Caco-2 (cell line): Measurements from ENCODE around the gene BRD7. TPM values are rescaled to one million over a fixed set of nuclear protein-coding genes. Genes with fewer than 3 reads are reported as not detected.

Experiments used
- BruUV-seq: library from RNA; stranded (reverse); fragments of 400-500 nt; replicated peaks from 2 replicates; lab custom pipeline; 2021; lab: Mats Ljungman, UMichigan
- CTCF ChIA-PET: fragments of 300-600 bp; sonication (Branson Sonifier 250); formaldehyde crosslinking; loops from one replicate; lab custom pipeline; 2022; ENCODE audit warnings: antibody characterized with exemption; lab: Charles Lee
- POLR2A ChIA-PET: fragments of 300-600 bp; sonication (Branson Sonifier 250); formaldehyde crosslinking; loops from one replicate; lab custom pipeline; 2022; ENCODE audit warnings: antibody characterized with exemption; lab: Charles Lee
- DNase-seq, 2 experiments: peaks; one replicate each; pipeline versions ENCODE4 v3.0.0 to v3.0.0-alpha.2; 2020 to 2022
- H3K27me3 ChIP-seq: replicated peaks from 2 replicates; pipeline ENCODE4 v1.6.0; 2011; ENCODE audit warnings: low read length; ENCODE audit not compliant: control insufficient read depth, insufficient read depth
- H3K36me3 ChIP-seq: 2 replicates; pipeline ENCODE4 v1.5.1; 2011; ENCODE audit warnings: low read length; ENCODE audit not compliant: control insufficient read depth, insufficient read depth
- H3K4me1 ChIP-seq: fragments of 250-450 bp; sonication (Bioruptor Pico); 2 replicates; pipeline ENCODE4 v1.5.1; 2020; ENCODE audit warnings: mild to moderate bottlenecking
- H3K4me3 ChIP-seq: 2 replicates; pipeline ENCODE4 v1.5.1; 2011; ENCODE audit warnings: low read depth, mild to moderate bottlenecking, control low read depth, low read length
- H3K9me3 ChIP-seq: fragments of 250-450 bp; sonication (Bioruptor Pico); 2 replicates; pipeline ENCODE4 v1.5.1; 2020; ENCODE audit warnings: mild to moderate bottlenecking, moderate library complexity
- H3K27ac Mint-ChIP-seq: one replicate; pipeline ENCODE4 v1.8.0; 2022; ENCODE audit warnings: mixed read lengths; ENCODE audit not compliant: unreplicated experiment
- H3K27me3 Mint-ChIP-seq: one replicate; pipeline ENCODE4 v1.8.0; 2022; ENCODE audit warnings: mixed read lengths; ENCODE audit not compliant: insufficient read depth, unreplicated experiment
- H3K36me3 Mint-ChIP-seq: one replicate; pipeline ENCODE4 v1.8.0; 2022; ENCODE audit warnings: mild to moderate bottlenecking, mixed read lengths; ENCODE audit not compliant: insufficient read depth, unreplicated experiment
- H3K4me1 Mint-ChIP-seq: one replicate; pipeline ENCODE4 v1.8.0; 2022; ENCODE audit warnings: low read depth, mixed read lengths; ENCODE audit not compliant: unreplicated experiment
- H3K4me3 Mint-ChIP-seq: one replicate; pipeline ENCODE4 v1.8.0; 2022; ENCODE audit warnings: mild to moderate bottlenecking, moderate library complexity, mixed read lengths; ENCODE audit not compliant: unreplicated experiment
- H3K9me3 Mint-ChIP-seq: one replicate; pipeline ENCODE4 v1.8.0; 2022; ENCODE audit warnings: mixed read lengths; ENCODE audit not compliant: unreplicated experiment
- CTCF ChIP-seq, 2 experiments: fragments of 200-600 bp in 1 of 2; IDR thresholded peaks; 1 replicate in 1 of 2; 2 replicates in 1 of 2; pipeline versions ENCODE4 v1.5.1 to v1.8.0; 2011 to 2022; ENCODE audit warnings: antibody characterized with exemption in 1 of 2, control low read depth in 1 of 2, inconsistent platforms in 1 of 2, low read depth in 1 of 2, low read length in 1 of 2, mild to moderate bottlenecking in 1 of 2, moderate library complexity in 1 of 2; ENCODE audit not compliant: insufficient read depth in 1 of 2, severe bottlenecking in 1 of 2, unreplicated experiment in 1 of 2
- intact Hi-C: fragments of 100-400 bp; cut with micrococcal nuclease; formaldehyde crosslinking; loops from one replicate; pipeline ENCODE4 v1.10.0; 2022; ENCODE audit not compliant: unreplicated experiment
- total RNA-seq: library from RNA; stranded (reverse); gene quantifications from 2 replicates; pipeline ENCODE4 v1.2.3, GENCODE V29; 2022

Gene BRD7
- total RNA-seq, 1 experiment from 2014 or later: 170 TPM

GRCh38 chr16:50360779-50361178 is 8.0 kb downstream of the BRD7 start:
- Histone ChIP-seq H3K36me3 (peaks cover 2% of the 10 kb centered on the region; the same call in 1 of the 2 replicates), H3K4me3 (no peak overlapping the region), H3K4me1 (no peaks in the 10 kb centered on the region), H3K9me3 (0 out of 2 replicates have a peak, but pooled peaks cover under 1% of the 10 kb centered on the region), H3K27me3 (no peaks in the 10 kb centered on the region)
- CTCF ChIA-PET: interaction anchor here (0.6 to 1.7 kb wide), 3 partner anchors 8 to 305 kb away, joined by 3 to 7 read pairs (median 4); partner anchors contain the start of gene BRD7
- Mint-ChIP-seq H3K4me3 (no peak overlapping the region), H3K9me3 (no peaks in the 10 kb centered on the region), H3K27ac (no peak overlapping the region), H3K36me3 (peaks cover 69% of the 10 kb centered on the region), H3K27me3 (no peaks in the 10 kb centered on the region), H3K4me1 (peaks cover 15% of the 10 kb centered on the region)
- no TSS peak for BruUV-seq
- DNase-seq: no peak
- POLR2A ChIA-PET: no interaction called here
- intact Hi-C loops: no loop called here
- TF ChIP-seq CTCF (IDR thresholded peaks at IDR 0.05; ENCODE audit: insufficient read depth in 1 of 2, low read depth in 1 of 2, low read length in 1 of 2, severe bottlenecking in 1 of 2, unreplicated experiment in 1 of 2): no peak

- H3K36me3 Mint-ChIP-seq: peaks cover 69% of the 10 kb centered on the region
- H3K36me3 ChIP-seq: peaks cover 2% of the 10 kb centered on the region; the same call in 1 of the 2 replicates
Measured at GRCh38 chr16:50360033-50360778, 8.6 kb downstream of the BRD7 start.

More at GRCh38 chr16:50360033-50360778, 8.6 kb downstream of the BRD7 start:
- Histone ChIP-seq H3K4me1 (no peaks in the 10 kb centered on the region), H3K4me3 (no peak overlapping the region), H3K9me3 (peaks cover 6% of the 10 kb centered on the region; the same call in 1 of the 2 replicates), H3K27me3 (no peaks in the 10 kb centered on the region)
- ChIA-PET POLR2A (no interaction called here), CTCF (interaction anchor here (0.6 to 1.7 kb wide), 4 partner anchors 9 to 305 kb away, joined by 3 to 7 read pairs (median 4); partner anchors contain the start of gene BRD7)
- no peak for TF ChIP-seq CTCF (IDR thresholded peaks at IDR 0.05; ENCODE audit: insufficient read depth in 1 of 2, low read depth in 1 of 2, low read length in 1 of 2, severe bottlenecking in 1 of 2, unreplicated experiment in 1 of 2)
- BruUV-seq: no TSS peak
- Mint-ChIP-seq H3K4me3 (no peak overlapping the region), H3K27ac (no peak overlapping the region), H3K27me3 (no peaks in the 10 kb centered on the region), H3K9me3 (peaks cover 5% of the 10 kb centered on the region), H3K4me1 (peaks cover 9% of the 10 kb centered on the region)
- no peak for DNase-seq
- intact Hi-C loops: no loop called here
